Measurements from ENCODE around the gene KRT76. TPM values are rescaled to one million over a fixed set of nuclear protein-coding genes. Genes with fewer than 3 reads are reported as not detected.

KRT76 gene
- total and polyA plus RNA-seq, 10 of the 15 experiments (the other 5 are each of a cell fraction or from before 2014, with no cell fraction given): not detected

DNA sequence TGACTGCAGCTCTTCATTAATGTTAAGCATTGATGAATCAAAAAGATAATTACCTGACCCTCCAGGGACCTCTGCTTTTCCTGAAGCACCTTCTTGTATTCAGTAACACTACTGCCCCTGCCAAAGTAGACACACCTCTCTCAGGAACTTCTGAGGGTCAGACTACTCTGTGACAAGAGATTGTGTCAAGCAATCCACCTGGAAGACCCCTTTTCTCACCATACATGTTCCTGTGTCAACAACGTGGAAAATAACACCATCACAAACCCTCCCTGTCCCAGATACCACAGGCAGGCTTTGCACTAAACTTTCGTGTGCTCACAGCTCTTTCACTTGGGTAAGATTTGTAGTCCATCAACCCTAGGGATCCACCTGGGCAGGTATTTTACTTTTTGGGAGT lies 13.2 kb downstream of the KRT76 start (continued):
- TF ChIP-seq SMC3 (IDR thresholded peaks at IDR 0.05; ENCODE audit: borderline replicate concordance, low read length) (no peak), NFIC (IDR thresholded peaks at IDR 0.05; ENCODE audit: low read depth, low read length) (no peak), LARP7 (IDR thresholded peaks at IDR 0.05) (no peak)

DNA sequence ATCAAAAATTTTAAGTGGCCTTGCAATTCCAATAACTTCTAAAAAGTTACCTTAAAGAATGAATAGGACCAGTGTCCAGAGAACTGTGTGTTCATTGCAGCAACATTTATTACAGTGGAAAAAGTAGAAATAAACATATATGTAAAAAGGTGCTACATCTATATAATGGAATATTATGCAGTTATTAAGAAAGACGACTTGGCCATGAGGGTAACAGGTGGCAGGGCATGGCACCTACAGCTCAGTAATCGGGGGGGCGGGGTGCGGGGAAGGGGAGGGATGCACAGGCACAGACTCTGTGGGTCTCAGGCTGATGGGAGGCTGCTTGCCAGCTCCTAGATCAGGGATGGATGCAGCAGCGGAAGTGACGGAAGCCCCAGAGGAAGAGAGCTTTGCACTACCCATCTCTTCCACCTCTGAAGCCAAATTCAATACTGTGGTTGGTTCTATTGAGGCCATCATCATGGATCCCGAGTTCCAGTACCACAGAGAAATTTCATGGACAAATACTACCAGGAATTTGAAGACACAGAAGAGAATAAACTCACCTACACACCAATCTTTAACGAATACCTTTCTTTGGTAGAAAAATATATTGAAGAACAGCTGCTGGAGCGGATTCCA lies 14.0 kb downstream of the KRT76 start:
- DNase-seq (ENCODE audit: low read depth, low spot score): no peak
- H3K27me3 ChIP-seq (replicated peaks in 1 of 2; ENCODE audit: control insufficient read depth in 2 of 2, insufficient read depth in 2 of 2, low read length in 1 of 2): 0 out of 4 replicates have a peak, but pooled peaks cover 0 to 3% of the 10 kb centered on the region in 2 experiments
- H3K9me3 ChIP-seq (replicated peaks; ENCODE audit: control insufficient read depth, insufficient read depth, low read length): no peaks in the 10 kb centered on the region; the same call in 2 of the 3 replicates
- H3K9ac ChIP-seq (ENCODE audit: control insufficient read depth, insufficient read depth, low read length): no peak overlapping the region
- no peaks in the 10 kb centered on the region for H3K36me3 ChIP-seq (ENCODE audit: control insufficient read depth in 2 of 2, insufficient read depth in 2 of 2, low read length in 1 of 2)
- H3K4me3 ChIP-seq: no peak overlapping the region
- no peaks in the 10 kb centered on the region for H3K4me1 ChIP-seq (ENCODE audit: control insufficient read depth, insufficient read depth, low read length)
- H3K4me2 ChIP-seq (ENCODE audit: control insufficient read depth, insufficient read depth): no peak overlapping the region
- in situ Hi-C loops (cut with MboI) (no loop called here), intact Hi-C loops (cut with micrococcal nuclease; ENCODE audit: unreplicated experiment) (no loop called here)
- no peak for FAIRE-seq
- no TSS peak for BruUV-seq (replicated peaks)
- no peak for ATAC-seq
- CTCF ChIA-PET: interaction anchor here (0.6 to 0.9 kb wide), 2 partner anchors 13 to 103 kb away, joined by 3 read pairs; no protein-coding TSS in a partner anchor
- SMC1A ChIA-PET (ENCODE audit: uncharacterized antibody, unreplicated experiment): no interaction called here
- no peaks in the 10 kb centered on the region for H3K79me2 ChIP-seq (ENCODE audit: control insufficient read depth, insufficient read depth, low read length)
- RAD21 ChIA-PET (ENCODE audit: unreplicated experiment): no interaction called here
- H4K20me1 ChIP-seq (ENCODE audit: control insufficient read depth, insufficient read depth): no peaks in the 10 kb centered on the region
- no peak overlapping the region for H2AFZ ChIP-seq (ENCODE audit: control insufficient read depth, low read depth, low read length)
- 4% methylated on average over 6 of the region's 9 CpGs for WGBS (ENCODE audit: insufficient coverage, insufficient replicate concordance, low lambda C conversion rate, missing lambda C conversion rate)
- no peak overlapping the region for H3K27ac ChIP-seq (ENCODE audit: control insufficient read depth, insufficient read depth)
- POLR2A ChIA-PET: no interaction called here
- no peak for TF ChIP-seq CREB1 (IDR thresholded peaks at IDR 0.05; ENCODE audit: low read depth)
- TF ChIP-seq ASH2L (IDR thresholded peaks at IDR 0.05; ENCODE audit: borderline replicate concordance, low read depth): no peak
- no peak for TF ChIP-seq MTA3 (IDR thresholded peaks at IDR 0.05; ENCODE audit: borderline replicate concordance, low read length)
- no peak for TF ChIP-seq KLF5 (IDR thresholded peaks at IDR 0.05; ENCODE audit: partially characterized antibody)
- TF ChIP-seq, protein P1, sequence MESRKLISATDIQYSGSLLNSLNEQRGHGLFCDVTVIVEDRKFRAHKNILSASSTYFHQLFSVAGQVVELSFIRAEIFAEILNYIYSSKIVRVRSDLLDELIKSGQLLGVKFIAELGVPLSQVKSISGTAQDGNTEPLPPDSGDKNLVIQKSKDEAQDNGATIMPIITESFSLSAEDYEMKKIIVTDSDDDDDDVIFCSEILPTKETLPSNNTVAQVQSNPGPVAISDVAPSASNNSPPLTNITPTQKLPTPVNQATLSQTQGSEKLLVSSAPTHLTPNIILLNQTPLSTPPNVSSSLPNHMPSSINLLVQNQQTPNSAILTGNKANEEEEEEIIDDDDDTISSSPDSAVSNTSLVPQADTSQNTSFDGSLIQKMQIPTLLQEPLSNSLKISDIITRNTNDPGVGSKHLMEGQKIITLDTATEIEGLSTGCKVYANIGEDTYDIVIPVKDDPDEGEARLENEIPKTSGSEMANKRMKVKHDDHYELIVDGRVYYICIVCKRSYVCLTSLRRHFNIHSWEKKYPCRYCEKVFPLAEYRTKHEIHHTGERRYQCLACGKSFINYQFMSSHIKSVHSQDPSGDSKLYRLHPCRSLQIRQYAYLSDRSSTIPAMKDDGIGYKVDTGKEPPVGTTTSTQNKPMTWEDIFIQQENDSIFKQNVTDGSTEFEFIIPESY (IDR thresholded peaks at IDR 0.05): no peak
- TF ChIP-seq, protein P2, sequence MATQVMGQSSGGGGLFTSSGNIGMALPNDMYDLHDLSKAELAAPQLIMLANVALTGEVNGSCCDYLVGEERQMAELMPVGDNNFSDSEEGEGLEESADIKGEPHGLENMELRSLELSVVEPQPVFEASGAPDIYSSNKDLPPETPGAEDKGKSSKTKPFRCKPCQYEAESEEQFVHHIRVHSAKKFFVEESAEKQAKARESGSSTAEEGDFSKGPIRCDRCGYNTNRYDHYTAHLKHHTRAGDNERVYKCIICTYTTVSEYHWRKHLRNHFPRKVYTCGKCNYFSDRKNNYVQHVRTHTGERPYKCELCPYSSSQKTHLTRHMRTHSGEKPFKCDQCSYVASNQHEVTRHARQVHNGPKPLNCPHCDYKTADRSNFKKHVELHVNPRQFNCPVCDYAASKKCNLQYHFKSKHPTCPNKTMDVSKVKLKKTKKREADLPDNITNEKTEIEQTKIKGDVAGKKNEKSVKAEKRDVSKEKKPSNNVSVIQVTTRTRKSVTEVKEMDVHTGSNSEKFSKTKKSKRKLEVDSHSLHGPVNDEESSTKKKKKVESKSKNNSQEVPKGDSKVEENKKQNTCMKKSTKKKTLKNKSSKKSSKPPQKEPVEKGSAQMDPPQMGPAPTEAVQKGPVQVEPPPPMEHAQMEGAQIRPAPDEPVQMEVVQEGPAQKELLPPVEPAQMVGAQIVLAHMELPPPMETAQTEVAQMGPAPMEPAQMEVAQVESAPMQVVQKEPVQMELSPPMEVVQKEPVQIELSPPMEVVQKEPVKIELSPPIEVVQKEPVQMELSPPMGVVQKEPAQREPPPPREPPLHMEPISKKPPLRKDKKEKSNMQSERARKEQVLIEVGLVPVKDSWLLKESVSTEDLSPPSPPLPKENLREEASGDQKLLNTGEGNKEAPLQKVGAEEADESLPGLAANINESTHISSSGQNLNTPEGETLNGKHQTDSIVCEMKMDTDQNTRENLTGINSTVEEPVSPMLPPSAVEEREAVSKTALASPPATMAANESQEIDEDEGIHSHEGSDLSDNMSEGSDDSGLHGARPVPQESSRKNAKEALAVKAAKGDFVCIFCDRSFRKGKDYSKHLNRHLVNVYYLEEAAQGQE (IDR thresholded peaks at IDR 0.05; ENCODE audit: low read depth, low read length): no peak
- no peak for TF ChIP-seq PAX8 (IDR thresholded peaks at IDR 0.05)
- TF ChIP-seq, protein P3, sequence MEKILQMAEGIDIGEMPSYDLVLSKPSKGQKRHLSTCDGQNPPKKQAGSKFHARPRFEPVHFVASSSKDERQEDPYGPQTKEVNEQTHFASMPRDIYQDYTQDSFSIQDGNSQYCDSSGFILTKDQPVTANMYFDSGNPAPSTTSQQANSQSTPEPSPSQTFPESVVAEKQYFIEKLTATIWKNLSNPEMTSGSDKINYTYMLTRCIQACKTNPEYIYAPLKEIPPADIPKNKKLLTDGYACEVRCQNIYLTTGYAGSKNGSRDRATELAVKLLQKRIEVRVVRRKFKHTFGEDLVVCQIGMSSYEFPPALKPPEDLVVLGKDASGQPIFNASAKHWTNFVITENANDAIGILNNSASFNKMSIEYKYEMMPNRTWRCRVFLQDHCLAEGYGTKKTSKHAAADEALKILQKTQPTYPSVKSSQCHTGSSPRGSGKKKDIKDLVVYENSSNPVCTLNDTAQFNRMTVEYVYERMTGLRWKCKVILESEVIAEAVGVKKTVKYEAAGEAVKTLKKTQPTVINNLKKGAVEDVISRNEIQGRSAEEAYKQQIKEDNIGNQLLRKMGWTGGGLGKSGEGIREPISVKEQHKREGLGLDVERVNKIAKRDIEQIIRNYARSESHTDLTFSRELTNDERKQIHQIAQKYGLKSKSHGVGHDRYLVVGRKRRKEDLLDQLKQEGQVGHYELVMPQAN (conservative IDR thresholded peaks at IDR 0.05): no peak
- no peak for TF ChIP-seq NFIC (IDR thresholded peaks at IDR 0.05; ENCODE audit: low read depth, low read length)
- TF ChIP-seq MYC (IDR thresholded peaks at IDR 0.05; ENCODE audit: insufficient read depth, insufficient read length, insufficient replicate concordance, low read length, severe bottlenecking): no peak
- TF ChIP-seq GABPA (IDR thresholded peaks at IDR 0.05; ENCODE audit: low read depth): no peak
- TF ChIP-seq ESRRA (IDR thresholded peaks at IDR 0.05; ENCODE audit: low read length): no peak
- no peak for TF ChIP-seq MYB (IDR thresholded peaks at IDR 0.05; ENCODE audit: borderline replicate concordance, low read depth, low read length)

Data from GM12878 (cell line).